PC-9 (cell line): ENCODE measurements around the gene TNIK. TPM values are rescaled to one million over a fixed set of nuclear protein-coding genes. Genes with fewer than 3 reads are reported as not detected.

ENCODE experiments used
- BruUV-seq: library from RNA; stranded (reverse); fragments of 400-500 nt; replicated peaks from 2 replicates; lab custom pipeline; 2021; lab: Mats Ljungman, UMichigan
- CTCF ChIA-PET: fragments of 300-600 bp; sonication (Branson Sonifier 250); formaldehyde crosslinking; loops from one replicate; lab custom pipeline; 2022; ENCODE audit warnings: antibody characterized with exemption; lab: Charles Lee
- POLR2A ChIA-PET: fragments of 300-600 bp; sonication (Branson Sonifier 250); formaldehyde crosslinking; loops from one replicate; lab custom pipeline; 2022; ENCODE audit warnings: antibody characterized with exemption; ENCODE audit not compliant: unreplicated experiment; lab: Charles Lee
- DNase-seq, 2 experiments: peaks; one replicate each; pipeline versions ENCODE4 v3.0.0 to v3.0.0-alpha.2; 2015 to 2022; ENCODE audit warnings: mixed read lengths in 1 of 2
- H2AFZ ChIP-seq: fragments of 200-600 bp; sonication (generic); 2 replicates; pipeline ENCODE4 v1.8.1; 2017; ENCODE audit warnings: antibody characterized with exemption
- H3F3A ChIP-seq: fragments of 200-600 bp; sonication (generic); 2 replicates; pipeline ENCODE4 v1.8.1; 2017; ENCODE audit warnings: antibody characterized with exemption, mild to moderate bottlenecking, low read depth; ENCODE audit not compliant: insufficient read depth
- H3K27ac ChIP-seq: fragments of 200-600 bp; sonication (generic); 2 replicates; pipeline ENCODE4 v1.6.1; 2016; ENCODE audit warnings: mixed run types
- H3K27me3 ChIP-seq: fragments of 200-600 bp; sonication (generic); 2 replicates; pipeline ENCODE4 v1.6.1; 2016; ENCODE audit warnings: low read depth, mixed run types; ENCODE audit not compliant: insufficient read depth
- H3K36me3 ChIP-seq: fragments of 200-600 bp; sonication (generic); 2 replicates; pipeline ENCODE4 v1.6.1; 2016; ENCODE audit warnings: low read depth, mixed run types
- H3K4me1 ChIP-seq: fragments of 200-600 bp; sonication (generic); replicated peaks from 2 replicates; pipeline ENCODE4 v1.6.1; 2016; ENCODE audit warnings: mixed run types; ENCODE audit not compliant: insufficient read depth
- H3K4me2 ChIP-seq: fragments of 200-600 bp; sonication (generic); 2 replicates; pipeline ENCODE4 v1.6.1; 2017; ENCODE audit warnings: mixed run types
- H3K4me3 ChIP-seq: fragments of 200-600 bp; sonication (generic); 2 replicates; pipeline ENCODE4 v1.6.1; 2016; ENCODE audit warnings: mixed run types
- H3K79me2 ChIP-seq: fragments of 200-600 bp; sonication (generic); 2 replicates; pipeline ENCODE4 v1.6.1; 2017; ENCODE audit warnings: low read depth, mixed run types
- H3K9me2 ChIP-seq: fragments of 200-600 bp; sonication (generic); 2 replicates; pipeline ENCODE4 v1.8.1; 2017; ENCODE audit warnings: mild to moderate bottlenecking; ENCODE audit not compliant: insufficient read depth
- H3K9me3 ChIP-seq: fragments of 200-600 bp; sonication (generic); 2 replicates; pipeline ENCODE4 v1.8.1; 2016; ENCODE audit warnings: low read depth; ENCODE audit not compliant: insufficient read depth
- H4K20me1 ChIP-seq: fragments of 200-600 bp; sonication (generic); 2 replicates; pipeline ENCODE4 v1.8.1; 2017; ENCODE audit not compliant: insufficient read depth
- CTCF ChIP-seq: fragments of 200-600 bp; sonication (generic); conservative IDR thresholded peaks from 2 replicates; pipeline ENCODE4 v1.6.1; 2017; ENCODE audit warnings: mixed run types, antibody characterized with exemption, mild to moderate bottlenecking, moderate library complexity
- EZH2 ChIP-seq: fragments of 200-600 bp; sonication (generic); IDR thresholded peaks from 2 replicates; pipeline ENCODE4 v1.8.0; 2017; ENCODE audit warnings: antibody characterized with exemption, low read depth
- intact Hi-C: fragments of 100-400 bp; cut with micrococcal nuclease; formaldehyde crosslinking; loops from one replicate; pipeline ENCODE4 v1.10.0; 2022; ENCODE audit not compliant: unreplicated experiment
- total RNA-seq: library from RNA; stranded (reverse); gene quantifications from 2 replicates; pipeline ENCODE4 v1.2.3, GENCODE V29; 2021

Gene TNIK
- total RNA-seq, 1 experiment from 2014 or later = 30.7 TPM

- Histone ChIP-seq H2AFZ (no peak overlapping the region), H3K27ac (no peak overlapping the region), H3K9me3 (no peaks in the 10 kb centered on the region), H3F3A (peaks cover 44% of the 10 kb centered on the region), H3K4me2 (no peak overlapping the region), H4K20me1 (no peaks in the 10 kb centered on the region), H3K4me1 (peaks cover 78% of the 10 kb centered on the region), H3K4me3 (no peak overlapping the region), H3K9me2 (no peaks in the 10 kb centered on the region), H3K79me2 (peaks cover 50% of the 10 kb centered on the region), H3K36me3 (no peaks in the 10 kb centered on the region), H3K27me3 (no peaks in the 10 kb centered on the region)
- intact Hi-C loops = no loop called here
- ChIA-PET CTCF (no interaction called here), POLR2A (no interaction called here)
- TF ChIP-seq EZH2 = no peak
- no peak for TF ChIP-seq CTCF
- DNase-seq = no peak
- no TSS peak for BruUV-seq
Observed at GRCh38 chr3:171353423-171353822, 106.8 kb downstream of the TNIK start.

GRCh38 chr3:171352387-171352935 lies 107.7 kb downstream of the TNIK start:
- TF ChIP-seq EZH2 = no peak
- no peak for TF ChIP-seq CTCF
- Histone ChIP-seq H3K27me3 (no peaks in the 10 kb centered on the region), H4K20me1 (no peaks in the 10 kb centered on the region), H3K4me1 (peaks cover 87% of the 10 kb centered on the region), H3K9me2 (no peaks in the 10 kb centered on the region), H3K36me3 (no peaks in the 10 kb centered on the region), H3K4me2 (peak overlapping the region; percentile 13; the same call in 1 of the 2 replicates), H3K79me2 (peaks cover 53% of the 10 kb centered on the region), H3K27ac (no peak overlapping the region; the same call in 1 of the 2 replicates), H3K4me3 (no peak overlapping the region), H2AFZ (no peak overlapping the region), H3K9me3 (no peaks in the 10 kb centered on the region), H3F3A (peaks cover 52% of the 10 kb centered on the region)
- no TSS peak for BruUV-seq
- ChIA-PET POLR2A (no interaction called here), CTCF (no interaction called here)
- no peak for DNase-seq
- intact Hi-C loops = no loop called here

- Histone ChIP-seq H3K4me2 (peak overlapping the region; percentile 13; the same call in 1 of the 2 replicates), H3K9me3 (no peaks in the 10 kb centered on the region), H3K27ac (peak overlapping the region; percentile 38), H4K20me1 (no peaks in the 10 kb centered on the region), H3F3A (peaks cover 56% of the 10 kb centered on the region), H3K36me3 (peaks cover under 1% of the 10 kb centered on the region; the same call in 1 of the 2 replicates), H3K27me3 (no peaks in the 10 kb centered on the region), H3K9me2 (no peaks in the 10 kb centered on the region), H3K79me2 (peaks cover 57% of the 10 kb centered on the region), H3K4me3 (no peak overlapping the region), H2AFZ (no peak overlapping the region), H3K4me1 (peaks cover 90% of the 10 kb centered on the region)
- peak; percentile 63 to 89 for DNase-seq
- intact Hi-C loops = no loop called here
- CTCF ChIA-PET = no interaction called here
- BruUV-seq = no TSS peak
- POLR2A ChIA-PET = no interaction called here
- no peak for TF ChIP-seq EZH2
- no peak for TF ChIP-seq CTCF
Observed at GRCh38 chr3:171351676-171352075, 108.5 kb downstream of the TNIK start.
